ENCODE measurements around the gene SIM2. TPM values are rescaled to one million over a fixed set of nuclear protein-coding genes. Genes with fewer than 3 reads are reported as not detected.

The SIM2 gene
- total RNA-seq, 1 experiment from 2014 or later: 23.9 TPM

DNA sequence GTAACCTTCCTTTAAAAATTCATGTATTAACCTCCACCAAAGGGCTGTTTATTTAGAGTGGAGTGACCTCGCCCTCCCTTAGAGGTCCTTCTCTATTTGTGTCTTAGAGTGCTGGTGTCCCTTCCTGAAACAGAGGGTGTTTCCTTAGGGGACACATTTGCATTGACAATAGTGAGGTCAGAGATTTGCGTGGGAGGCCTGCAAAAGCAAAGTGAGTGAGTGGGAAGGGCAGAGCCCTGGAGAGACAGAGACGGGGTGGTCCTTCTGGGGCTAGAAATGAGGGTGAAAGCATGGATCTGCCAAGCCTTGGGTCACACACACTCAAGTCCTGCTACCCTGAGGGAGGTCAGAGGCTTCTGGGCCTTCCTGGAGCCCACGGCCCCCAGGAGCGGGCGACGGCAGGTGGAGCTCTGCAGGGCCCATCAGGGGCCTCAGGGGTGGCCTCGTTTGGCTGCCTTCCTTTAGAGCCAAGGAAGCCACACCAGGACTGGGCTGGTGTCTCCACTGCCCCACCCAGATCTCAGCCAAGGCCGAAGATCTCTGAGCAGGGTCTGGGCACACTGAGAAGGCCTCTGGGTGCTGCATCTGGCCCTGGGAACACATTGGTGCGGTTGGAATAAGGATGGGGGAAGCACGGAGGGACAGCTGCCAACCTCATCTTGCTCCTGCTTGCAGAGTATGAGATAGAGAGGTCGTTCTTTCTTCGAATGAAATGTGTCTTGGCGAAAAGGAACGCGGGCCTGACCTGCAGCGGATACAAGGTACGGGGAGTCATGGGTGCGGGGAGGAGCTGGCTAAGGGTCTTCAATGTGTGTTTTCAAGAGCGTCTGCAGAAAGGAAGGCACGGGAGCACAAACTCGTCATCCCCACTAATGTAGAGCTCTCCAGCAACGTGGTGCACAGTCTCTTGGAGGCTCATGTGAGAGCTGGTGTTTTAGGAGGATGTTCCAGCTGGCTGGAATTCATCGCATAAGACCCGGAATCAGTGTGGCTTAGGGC lies 23.8 kb downstream of the SIM2 start:
- Histone ChIP-seq H3K27ac (ENCODE audit: low read depth, low read length) (no peak overlapping the region), H3K9me3 (ENCODE audit: control insufficient read depth in 1 of 2, insufficient read depth in 1 of 2, low read depth in 1 of 2, low read length in 2 of 2) (no peaks in the 10 kb centered on the region), H3K36me3 (ENCODE audit: control insufficient read depth in 1 of 2, insufficient read depth in 2 of 2, low read length in 2 of 2) (no peaks in the 10 kb centered on the region), H2AFZ (ENCODE audit: low read depth, low read length, poor library complexity, severe bottlenecking) (no peak overlapping the region), H3K9ac (ENCODE audit: low read length) (no peak overlapping the region), H3K4me3 (replicated peaks in 1 of 2; ENCODE audit: low read depth in 1 of 2, low read length in 2 of 2) (no peak overlapping the region), H3K79me2 (ENCODE audit: insufficient read depth, low read length) (no peaks in the 10 kb centered on the region), H3K27me3 (ENCODE audit: insufficient read depth, low read length) (no peaks in the 10 kb centered on the region), H4K20me1 (ENCODE audit: insufficient read depth) (no peaks in the 10 kb centered on the region), H3K9me2 (ENCODE audit: insufficient read depth) (no peaks in the 10 kb centered on the region), H3K4me2 (ENCODE audit: low read length) (no peak overlapping the region), H3K4me1 (ENCODE audit: control insufficient read depth in 1 of 2, insufficient read depth in 2 of 2, low read length in 2 of 2) (peaks cover 15 to 23% of the 10 kb centered on the region in 2 experiments)
- CTCF ChIA-PET: no interaction called here
- POLR2A ChIA-PET: no interaction called here
- RAD21 ChIA-PET (ENCODE audit: low non-redundant PET in 1 of 2, low total read pairs in 2 of 2, uncharacterized antibody in 2 of 2, unreplicated experiment in 2 of 2): no interaction called here
- no TSS peak for BruUV-seq (replicated peaks)
- DNase-seq (ENCODE audit: low read depth, low spot score): no peak
- ATAC-seq: no peak
- intact Hi-C loops (cut with micrococcal nuclease): no loop called here
- no peak for TF ChIP-seq RAD21 (IDR thresholded peaks at IDR 0.05; ENCODE audit: low read depth)
- TF ChIP-seq, protein P1, sequence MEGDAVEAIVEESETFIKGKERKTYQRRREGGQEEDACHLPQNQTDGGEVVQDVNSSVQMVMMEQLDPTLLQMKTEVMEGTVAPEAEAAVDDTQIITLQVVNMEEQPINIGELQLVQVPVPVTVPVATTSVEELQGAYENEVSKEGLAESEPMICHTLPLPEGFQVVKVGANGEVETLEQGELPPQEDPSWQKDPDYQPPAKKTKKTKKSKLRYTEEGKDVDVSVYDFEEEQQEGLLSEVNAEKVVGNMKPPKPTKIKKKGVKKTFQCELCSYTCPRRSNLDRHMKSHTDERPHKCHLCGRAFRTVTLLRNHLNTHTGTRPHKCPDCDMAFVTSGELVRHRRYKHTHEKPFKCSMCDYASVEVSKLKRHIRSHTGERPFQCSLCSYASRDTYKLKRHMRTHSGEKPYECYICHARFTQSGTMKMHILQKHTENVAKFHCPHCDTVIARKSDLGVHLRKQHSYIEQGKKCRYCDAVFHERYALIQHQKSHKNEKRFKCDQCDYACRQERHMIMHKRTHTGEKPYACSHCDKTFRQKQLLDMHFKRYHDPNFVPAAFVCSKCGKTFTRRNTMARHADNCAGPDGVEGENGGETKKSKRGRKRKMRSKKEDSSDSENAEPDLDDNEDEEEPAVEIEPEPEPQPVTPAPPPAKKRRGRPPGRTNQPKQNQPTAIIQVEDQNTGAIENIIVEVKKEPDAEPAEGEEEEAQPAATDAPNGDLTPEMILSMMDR (IDR thresholded peaks at IDR 0.05 in 2 of 3, conservative IDR thresholded peaks at IDR 0.05 in 1 of 3; ENCODE audit: borderline replicate concordance in 1 of 3, insufficient read depth in 1 of 3, low read depth in 2 of 3, low read length in 2 of 3): no peak
- TF ChIP-seq EZH2phosphoT487 (IDR thresholded peaks at IDR 0.05; ENCODE audit: borderline replicate concordance): no peak
- no peak for TF ChIP-seq JUND (IDR thresholded peaks at IDR 0.05)
- no peak for TF ChIP-seq ELF1 (IDR thresholded peaks at IDR 0.05; ENCODE audit: borderline replicate concordance, low read depth)
- no peak for TF ChIP-seq CBX3 (IDR thresholded peaks at IDR 0.05; ENCODE audit: low read depth)
- TF ChIP-seq ZFX (IDR thresholded peaks at IDR 0.05): no peak
- TF ChIP-seq EGR1 (IDR thresholded peaks at IDR 0.05; ENCODE audit: low read depth): no peak
- no peak for TF ChIP-seq POLR2AphosphoS5 (IDR thresholded peaks at IDR 0.05; ENCODE audit: low read depth, low read length)
- TF ChIP-seq SRF (IDR thresholded peaks at IDR 0.05; ENCODE audit: low read depth): no peak
- TF ChIP-seq, protein P2, sequence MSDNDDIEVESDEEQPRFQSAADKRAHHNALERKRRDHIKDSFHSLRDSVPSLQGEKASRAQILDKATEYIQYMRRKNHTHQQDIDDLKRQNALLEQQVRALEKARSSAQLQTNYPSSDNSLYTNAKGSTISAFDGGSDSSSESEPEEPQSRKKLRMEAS (IDR thresholded peaks at IDR 0.05): no peak
- no peak for TF ChIP-seq EZH2 (IDR thresholded peaks at IDR 0.05)
- TF ChIP-seq, protein P3, sequence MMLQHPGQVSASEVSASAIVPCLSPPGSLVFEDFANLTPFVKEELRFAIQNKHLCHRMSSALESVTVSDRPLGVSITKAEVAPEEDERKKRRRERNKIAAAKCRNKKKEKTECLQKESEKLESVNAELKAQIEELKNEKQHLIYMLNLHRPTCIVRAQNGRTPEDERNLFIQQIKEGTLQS (IDR thresholded peaks at IDR 0.05): no peak
- no peak for TF ChIP-seq TCF7L2 (IDR thresholded peaks at IDR 0.05; ENCODE audit: borderline replicate concordance, extremely low read depth, insufficient read depth, insufficient read length)
- no peak for TF ChIP-seq ZNF274 (IDR thresholded peaks at IDR 0.05; ENCODE audit: low read depth, low read length)
- no peak for TF ChIP-seq YY1 (IDR thresholded peaks at IDR 0.05; ENCODE audit: extremely low read depth, insufficient replicate concordance, low read depth, low read length)
- no peak for TF ChIP-seq SIN3A (IDR thresholded peaks at IDR 0.05; ENCODE audit: low read depth)
- TF ChIP-seq, protein P4, sequence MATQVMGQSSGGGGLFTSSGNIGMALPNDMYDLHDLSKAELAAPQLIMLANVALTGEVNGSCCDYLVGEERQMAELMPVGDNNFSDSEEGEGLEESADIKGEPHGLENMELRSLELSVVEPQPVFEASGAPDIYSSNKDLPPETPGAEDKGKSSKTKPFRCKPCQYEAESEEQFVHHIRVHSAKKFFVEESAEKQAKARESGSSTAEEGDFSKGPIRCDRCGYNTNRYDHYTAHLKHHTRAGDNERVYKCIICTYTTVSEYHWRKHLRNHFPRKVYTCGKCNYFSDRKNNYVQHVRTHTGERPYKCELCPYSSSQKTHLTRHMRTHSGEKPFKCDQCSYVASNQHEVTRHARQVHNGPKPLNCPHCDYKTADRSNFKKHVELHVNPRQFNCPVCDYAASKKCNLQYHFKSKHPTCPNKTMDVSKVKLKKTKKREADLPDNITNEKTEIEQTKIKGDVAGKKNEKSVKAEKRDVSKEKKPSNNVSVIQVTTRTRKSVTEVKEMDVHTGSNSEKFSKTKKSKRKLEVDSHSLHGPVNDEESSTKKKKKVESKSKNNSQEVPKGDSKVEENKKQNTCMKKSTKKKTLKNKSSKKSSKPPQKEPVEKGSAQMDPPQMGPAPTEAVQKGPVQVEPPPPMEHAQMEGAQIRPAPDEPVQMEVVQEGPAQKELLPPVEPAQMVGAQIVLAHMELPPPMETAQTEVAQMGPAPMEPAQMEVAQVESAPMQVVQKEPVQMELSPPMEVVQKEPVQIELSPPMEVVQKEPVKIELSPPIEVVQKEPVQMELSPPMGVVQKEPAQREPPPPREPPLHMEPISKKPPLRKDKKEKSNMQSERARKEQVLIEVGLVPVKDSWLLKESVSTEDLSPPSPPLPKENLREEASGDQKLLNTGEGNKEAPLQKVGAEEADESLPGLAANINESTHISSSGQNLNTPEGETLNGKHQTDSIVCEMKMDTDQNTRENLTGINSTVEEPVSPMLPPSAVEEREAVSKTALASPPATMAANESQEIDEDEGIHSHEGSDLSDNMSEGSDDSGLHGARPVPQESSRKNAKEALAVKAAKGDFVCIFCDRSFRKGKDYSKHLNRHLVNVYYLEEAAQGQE (IDR thresholded peaks at IDR 0.05; ENCODE audit: low read depth): no peak
